ELF-1 (cell line): ENCODE data around the gene ZNF182.
"Not testable (repeated sequence)": the region's sequence is repeated elsewhere in the genome, so short reads cannot be mapped to it uniquely, and the experiment has no call there.

Experiments
- DNase-seq: peaks from one replicate; pipeline ENCODE4 v3.0.0-alpha.2; 2016; ENCODE audit warnings: low read depth, low spot score

The ZNF182 gene

GRCh38 chrX:48002319-48002718 lies 1.5 kb downstream of the ZNF182 start:
- no peak for DNase-seq

- no peak for DNase-seq
These were observed 2.5 kb downstream of the ZNF182 start for GRCh38 chrX:48001260-48001659.

- no peak for DNase-seq
These were observed 11.1 kb downstream of the ZNF182 start for GRCh38 chrX:47992669-47993068.

- no peak for DNase-seq
These were observed 11.8 kb downstream of the ZNF182 start for GRCh38 chrX:47992095-47992380.

GRCh38 chrX:47991263-47992094 lies 12.3 kb downstream of the ZNF182 start:
- no peak for DNase-seq

- DNase-seq, result no peak
These were observed 27.3 kb downstream of the ZNF182 start for GRCh38 chrX:47976254-47977151.

GRCh38 chrX:47973235-47973634 lies 30.6 kb downstream of the ZNF182 start:
- DNase-seq, result no peak

- DNase-seq, result not testable (repeated sequence)
These were observed 38.3 kb downstream of the ZNF182 start for GRCh38 chrX:47965526-47965925.

- not testable (repeated sequence) for DNase-seq
These were observed 42.0 kb downstream of the ZNF182 start for GRCh38 chrX:47961830-47962229.

GRCh38 chrX:47960406-47960805 lies 43.4 kb downstream of the ZNF182 start:
- no peak for DNase-seq

GRCh38 chrX:47958761-47959342 lies 44.9 kb downstream of the ZNF182 start:
- DNase-seq, result peak; percentile 60

- not testable (repeated sequence) for DNase-seq
These were observed 45.6 kb downstream of the ZNF182 start for GRCh38 chrX:47958206-47958605.

GRCh38 chrX:47956016-47956415 lies 47.8 kb downstream of the ZNF182 start:
- no peak for DNase-seq

- not testable (repeated sequence) for DNase-seq
These were observed 48.5 kb downstream of the ZNF182 start for GRCh38 chrX:47955295-47955694.

- no peak for DNase-seq
These were observed 62.4 kb downstream of the ZNF182 start for GRCh38 chrX:47941423-47941822.

GRCh38 chrX:47940448-47940847 lies 63.3 kb downstream of the ZNF182 start:
- DNase-seq, result no peak

- no peak for DNase-seq
These were observed 66.9 kb downstream of the ZNF182 start for GRCh38 chrX:47936940-47937317.

- DNase-seq, result peak; percentile 63
These were observed 67.4 kb downstream of the ZNF182 start for GRCh38 chrX:47936224-47936939.

- no peak for DNase-seq
These were observed 69.8 kb downstream of the ZNF182 start for GRCh38 chrX:47933946-47934345.

GRCh38 chrX:47931970-47932369 lies 71.8 kb downstream of the ZNF182 start:
- not testable (repeated sequence) for DNase-seq

GRCh38 chrX:47927212-47927611 lies 76.6 kb downstream of the ZNF182 start:
- no peak for DNase-seq
